HG03520 (cell line): ENCODE results near the gene SLC6A6.

Source experiments
- ATAC-seq: cut with Tn5 transposase; IDR thresholded peaks from one replicate; pipeline ENCODE4 v1.9.1; 2021; ENCODE audit warnings: mild to moderate bottlenecking, moderate library complexity; ENCODE audit not compliant: unreplicated experiment

SLC6A6 gene

GRCh38 chr3:14464521-14464920 lies 62.1 kb downstream of the SLC6A6 start:
- no peak for ATAC-seq

DNA sequence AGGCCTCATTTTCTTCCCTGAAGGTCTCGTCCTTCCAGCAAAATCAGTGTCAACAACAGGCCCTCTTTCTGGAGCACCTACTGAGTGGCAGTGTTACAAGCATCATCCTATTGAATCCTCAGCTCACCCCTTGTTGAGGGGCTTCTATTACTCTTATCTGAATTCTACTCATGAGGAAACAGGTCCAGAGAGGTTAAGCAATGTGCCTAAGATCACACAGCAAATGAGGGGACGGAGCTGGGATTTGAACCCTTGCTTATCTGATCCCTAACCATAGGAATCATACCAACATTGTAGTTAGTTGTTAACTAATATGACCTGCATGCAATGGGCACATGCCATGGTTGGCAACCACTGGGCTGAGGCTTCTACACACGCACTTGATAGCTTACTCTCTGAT lies 63.0 kb downstream of the SLC6A6 start:
- ATAC-seq: no peak

- no peak for ATAC-seq
Observed at GRCh38 chr3:14466179-14466903, 63.9 kb downstream of the SLC6A6 start.

DNA sequence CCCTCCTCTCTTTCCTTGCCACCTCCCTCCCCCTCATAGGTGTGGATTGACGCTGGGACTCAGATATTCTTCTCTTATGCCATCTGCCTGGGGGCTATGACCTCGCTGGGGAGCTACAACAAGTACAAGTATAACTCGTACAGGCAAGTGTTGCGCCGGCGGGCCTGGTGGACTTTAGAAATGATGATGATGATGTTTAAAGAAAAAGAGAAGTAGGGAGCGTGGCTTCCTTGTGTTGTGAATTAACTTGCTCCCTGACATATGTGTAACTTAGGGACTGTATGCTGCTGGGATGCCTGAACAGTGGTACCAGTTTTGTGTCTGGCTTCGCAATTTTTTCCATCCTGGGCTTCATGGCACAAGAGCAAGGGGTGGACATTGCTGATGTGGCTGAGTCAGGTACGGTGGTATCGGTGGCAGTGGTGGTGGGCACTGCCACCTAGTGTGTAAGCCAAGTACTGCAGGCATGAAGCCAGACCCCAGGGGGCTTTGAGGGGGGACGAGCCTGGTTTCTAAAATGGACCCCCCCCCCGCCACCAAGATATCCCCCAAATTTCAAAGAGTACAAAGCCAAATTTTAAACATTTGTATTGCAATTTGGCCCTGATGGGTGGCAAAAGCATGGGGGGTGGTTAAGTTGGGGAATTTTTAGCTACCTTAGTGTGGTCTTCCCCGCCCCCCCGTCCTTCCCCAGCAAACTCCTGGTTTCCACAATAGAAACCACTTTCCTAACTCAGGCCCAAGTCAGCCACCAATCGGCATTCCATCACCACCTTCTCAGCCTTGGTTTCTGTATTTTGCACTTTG lies 65.6 kb downstream of the SLC6A6 start:
- ATAC-seq: no peak

DNA sequence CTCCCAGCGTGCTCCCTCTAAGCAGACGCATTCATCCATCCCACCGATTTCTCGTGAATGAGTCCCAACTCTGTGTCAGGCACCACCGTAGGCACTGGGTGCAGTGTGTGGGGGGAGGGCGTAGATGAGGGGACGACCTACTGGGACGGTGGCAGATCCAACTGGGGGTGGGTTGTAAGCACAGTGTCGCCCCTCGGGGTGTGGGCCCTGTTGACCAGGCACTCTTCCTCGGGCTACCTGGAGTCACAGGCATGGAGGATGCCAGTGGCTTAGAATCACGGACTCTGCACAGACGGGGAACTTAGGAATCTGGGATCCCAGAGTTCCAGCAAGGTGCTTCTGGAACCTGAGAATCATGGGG lies 66.2 kb downstream of the SLC6A6 start:
- ATAC-seq: no peak

DNA sequence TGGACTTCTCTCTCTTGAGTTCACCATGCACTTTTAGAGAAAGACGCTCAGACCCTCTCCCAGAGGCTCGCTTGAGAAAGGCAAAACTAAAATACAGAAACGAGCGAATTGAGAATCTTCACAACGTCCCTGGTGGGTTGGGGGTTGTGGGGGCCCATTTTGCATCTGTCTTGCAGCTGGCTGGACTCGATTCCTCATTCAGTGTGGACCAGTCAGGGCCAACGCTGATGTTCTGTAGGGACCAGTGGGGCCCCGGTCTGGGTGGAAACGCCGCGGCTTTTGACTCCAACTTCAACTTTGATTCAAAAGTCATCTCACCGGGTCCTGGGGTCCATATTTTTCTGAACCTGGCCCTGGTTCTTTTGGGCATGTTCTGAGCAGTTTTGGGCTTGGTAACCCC lies 68.1 kb downstream of the SLC6A6 start:
- no peak for ATAC-seq

- no peak for ATAC-seq
Observed at GRCh38 chr3:14471016-14471415, 68.6 kb downstream of the SLC6A6 start.

GRCh38 chr3:14471690-14472089 lies 69.3 kb downstream of the SLC6A6 start:
- no peak for ATAC-seq

DNA sequence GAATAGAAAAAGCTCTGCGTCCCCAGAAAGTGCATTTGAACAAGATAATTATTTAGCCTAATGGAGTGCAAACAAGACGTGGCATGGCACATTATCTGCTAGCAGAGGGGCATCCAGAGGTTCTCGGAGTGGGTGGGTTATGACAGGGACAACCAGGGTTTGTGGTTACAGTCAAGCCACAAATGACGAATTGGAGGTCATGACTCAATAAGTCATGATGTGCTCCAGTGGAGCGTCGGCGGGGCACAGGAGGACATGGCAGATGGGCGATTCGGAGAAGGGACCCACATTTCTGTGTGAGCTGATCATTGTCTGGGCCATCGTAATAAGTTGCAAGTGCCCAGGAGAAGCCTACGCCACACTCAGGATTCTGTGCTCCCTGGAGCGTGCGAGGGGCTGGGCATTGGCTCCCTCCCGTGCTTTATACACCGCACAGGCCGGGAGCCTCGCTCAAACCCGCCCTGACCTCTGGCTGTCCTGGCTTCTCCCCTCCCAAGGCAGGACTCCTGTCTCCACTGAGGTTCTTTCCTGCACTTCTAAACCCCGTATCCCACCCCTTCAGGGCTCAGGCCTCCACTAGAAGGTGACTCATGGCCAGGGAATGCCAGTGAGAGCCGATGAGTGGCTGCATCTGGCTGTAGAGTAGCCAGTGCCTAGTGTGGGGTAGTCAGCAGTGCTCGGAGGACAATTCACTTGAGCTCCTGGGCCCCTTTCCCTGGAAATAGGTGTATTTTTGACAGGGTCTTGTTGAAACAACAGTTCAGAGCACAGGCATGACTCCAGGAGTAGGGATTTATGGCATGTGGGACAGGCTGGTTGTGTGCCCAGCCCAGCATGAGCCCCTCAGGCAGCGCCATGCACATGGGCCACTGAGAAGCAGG lies 70.3 kb downstream of the SLC6A6 start:
- ATAC-seq: no peak

DNA sequence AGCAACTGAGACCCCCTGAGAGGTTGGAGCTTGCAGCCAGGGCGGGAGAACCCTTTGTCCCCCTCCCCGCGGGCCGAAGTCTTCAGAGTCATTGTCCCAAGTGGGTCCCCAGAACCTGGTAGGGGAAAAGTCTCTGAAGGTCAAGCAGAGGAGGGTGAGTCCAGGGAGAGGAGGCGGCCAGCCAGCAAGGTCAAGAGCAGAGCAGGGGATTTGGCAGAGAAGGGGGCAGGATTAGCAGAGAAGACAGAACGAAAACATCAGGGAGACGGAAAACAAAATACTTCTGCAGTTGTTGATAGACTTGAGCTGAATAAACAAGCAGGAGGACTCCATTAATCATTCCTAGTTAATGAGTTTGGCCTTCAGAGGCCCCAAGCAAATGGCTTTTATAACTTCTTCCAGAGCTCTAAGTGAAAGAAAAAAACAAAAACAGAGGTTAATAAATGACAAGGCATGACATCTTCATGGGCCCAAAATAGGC lies 71.0 kb downstream of the SLC6A6 start:
- no peak for ATAC-seq

- no peak for ATAC-seq
Observed at GRCh38 chr3:14474363-14475081, 72.1 kb downstream of the SLC6A6 start.

GRCh38 chr3:14475621-14476020 lies 73.2 kb downstream of the SLC6A6 start:
- no peak for ATAC-seq

- no peak for ATAC-seq
Observed at GRCh38 chr3:14476583-14477265, 74.3 kb downstream of the SLC6A6 start.

GRCh38 chr3:14477311-14477935 lies 75.0 kb downstream of the SLC6A6 start:
- no peak for ATAC-seq

GRCh38 chr3:14478956-14479550 lies 76.6 kb downstream of the SLC6A6 start:
- no peak for ATAC-seq

GRCh38 chr3:14479591-14479990 lies 77.2 kb downstream of the SLC6A6 start:
- ATAC-seq: no peak

DNA sequence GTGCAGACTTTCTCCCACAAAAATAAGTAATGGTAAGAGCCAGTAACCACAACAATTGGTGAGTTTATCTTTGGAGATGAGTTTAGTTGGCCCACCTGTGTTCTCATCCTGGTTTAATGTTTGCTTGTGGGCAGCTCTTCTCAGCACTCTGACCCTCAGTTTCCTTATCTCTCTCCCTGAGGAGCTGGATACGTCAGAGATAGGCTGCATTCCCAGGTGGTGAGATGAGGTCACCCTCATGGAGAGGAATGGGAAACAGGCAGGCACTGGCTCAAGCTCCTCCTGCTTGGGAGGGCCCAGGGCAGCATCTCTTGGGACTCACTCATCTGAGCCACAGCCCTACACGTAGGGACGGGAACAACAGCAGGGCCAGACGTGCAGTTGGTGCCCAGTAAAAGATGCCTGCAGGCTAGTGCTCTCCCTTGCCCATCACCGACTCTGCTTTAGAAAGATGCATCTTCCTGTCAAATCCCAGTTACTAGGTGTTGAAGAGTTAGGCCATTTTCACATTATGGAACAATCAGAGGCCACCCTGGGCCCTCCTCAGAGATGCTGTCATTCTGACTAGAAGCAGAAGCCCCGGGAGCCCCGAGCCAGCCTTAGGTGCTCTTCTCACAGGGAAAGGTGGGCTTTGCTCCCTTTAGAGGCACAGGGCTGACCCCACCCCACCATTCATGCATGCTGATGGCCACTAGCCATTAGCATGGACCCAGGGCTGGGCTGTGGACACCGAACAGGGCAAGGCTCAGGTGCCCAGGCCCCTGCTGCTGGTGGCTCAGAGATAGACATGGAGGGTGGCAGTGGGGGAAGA lies 78.0 kb downstream of the SLC6A6 start:
- no peak for ATAC-seq

GRCh38 chr3:14481018-14481645 lies 78.7 kb downstream of the SLC6A6 start:
- no peak for ATAC-seq
